ENCODE measurements around the gene SIRT7. TPM values are rescaled to one million over a fixed set of nuclear protein-coding genes. Genes with fewer than 3 reads are reported as not detected.
A peak's percentile ranks its signal among the peaks of the same experiment; 100 is the strongest.

SIRT7 gene
- total RNA-seq, 4 donors from 2014 or later: 0.77 to 87.1 (median 14.6) TPM

DNA sequence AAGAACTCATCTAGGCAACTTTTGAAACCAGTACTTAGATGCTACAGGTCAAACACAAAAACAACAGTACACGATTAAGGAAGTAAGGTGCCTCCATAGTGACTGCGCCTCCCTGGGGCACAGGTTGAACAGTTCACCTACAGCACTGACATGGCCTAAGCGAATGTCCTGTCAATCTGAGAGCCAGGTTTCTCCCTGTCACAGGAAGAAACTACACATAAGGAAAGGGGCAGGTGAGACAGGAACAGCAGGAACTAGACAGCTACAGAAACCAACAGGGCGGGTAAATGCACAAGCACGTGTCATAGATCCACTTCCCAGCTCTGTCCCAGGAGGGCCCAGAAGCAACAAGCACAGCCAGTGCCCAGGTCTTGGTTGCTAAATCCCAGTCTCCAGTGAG lies 38.9 kb downstream of the SIRT7 start:
- Histone ChIP-seq H3K27me3 (no peaks in the 10 kb centered on the region), H3K27ac (no peak overlapping the region), H3K4me3 (no peak overlapping the region), H3K9me3 (no peaks in the 10 kb centered on the region), H3K4me1 (no peaks in the 10 kb centered on the region), H3K36me3 (no peaks in the 10 kb centered on the region)
- intact Hi-C loops (cut with DNase I; ENCODE audit: low total_unique reads): no loop called here
- no peak for DNase-seq
- TF ChIP-seq POLR2A (IDR thresholded peaks at IDR 0.05): no peak

DNA sequence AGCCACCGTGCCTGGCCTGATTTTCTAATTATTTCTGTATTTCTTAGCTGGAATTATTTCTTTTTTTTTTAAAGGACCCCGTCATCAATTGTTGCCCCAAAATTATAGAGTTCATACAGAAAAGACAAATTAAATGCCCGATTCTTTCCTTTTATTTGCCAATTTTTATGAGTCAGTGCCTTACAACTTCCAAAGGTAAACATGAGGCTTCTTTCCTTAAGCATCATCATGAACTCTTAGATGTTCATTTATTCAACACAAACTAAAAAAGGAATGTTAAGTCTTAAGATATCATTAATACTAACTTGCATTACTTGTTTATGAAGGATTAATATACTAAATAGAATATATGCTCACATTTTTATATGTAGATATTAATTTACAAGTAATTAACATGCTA lies 39.7 kb downstream of the SIRT7 start:
- H3K4me1 ChIP-seq: no peaks in the 10 kb centered on the region
- TF ChIP-seq, protein P1, sequence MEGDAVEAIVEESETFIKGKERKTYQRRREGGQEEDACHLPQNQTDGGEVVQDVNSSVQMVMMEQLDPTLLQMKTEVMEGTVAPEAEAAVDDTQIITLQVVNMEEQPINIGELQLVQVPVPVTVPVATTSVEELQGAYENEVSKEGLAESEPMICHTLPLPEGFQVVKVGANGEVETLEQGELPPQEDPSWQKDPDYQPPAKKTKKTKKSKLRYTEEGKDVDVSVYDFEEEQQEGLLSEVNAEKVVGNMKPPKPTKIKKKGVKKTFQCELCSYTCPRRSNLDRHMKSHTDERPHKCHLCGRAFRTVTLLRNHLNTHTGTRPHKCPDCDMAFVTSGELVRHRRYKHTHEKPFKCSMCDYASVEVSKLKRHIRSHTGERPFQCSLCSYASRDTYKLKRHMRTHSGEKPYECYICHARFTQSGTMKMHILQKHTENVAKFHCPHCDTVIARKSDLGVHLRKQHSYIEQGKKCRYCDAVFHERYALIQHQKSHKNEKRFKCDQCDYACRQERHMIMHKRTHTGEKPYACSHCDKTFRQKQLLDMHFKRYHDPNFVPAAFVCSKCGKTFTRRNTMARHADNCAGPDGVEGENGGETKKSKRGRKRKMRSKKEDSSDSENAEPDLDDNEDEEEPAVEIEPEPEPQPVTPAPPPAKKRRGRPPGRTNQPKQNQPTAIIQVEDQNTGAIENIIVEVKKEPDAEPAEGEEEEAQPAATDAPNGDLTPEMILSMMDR (IDR thresholded peaks at IDR 0.05): no peak
- TF ChIP-seq POLR2A (IDR thresholded peaks at IDR 0.05): no peak
- no peak for DNase-seq
- H3K4me3 ChIP-seq: no peak overlapping the region
- no peaks in the 10 kb centered on the region for H3K9me3 ChIP-seq
- no peaks in the 10 kb centered on the region for H3K27me3 ChIP-seq
- no peaks in the 10 kb centered on the region for H3K36me3 ChIP-seq
- intact Hi-C loops (cut with DNase I; ENCODE audit: low total_unique reads): no loop called here
- H3K27ac ChIP-seq: no peak overlapping the region

DNA sequence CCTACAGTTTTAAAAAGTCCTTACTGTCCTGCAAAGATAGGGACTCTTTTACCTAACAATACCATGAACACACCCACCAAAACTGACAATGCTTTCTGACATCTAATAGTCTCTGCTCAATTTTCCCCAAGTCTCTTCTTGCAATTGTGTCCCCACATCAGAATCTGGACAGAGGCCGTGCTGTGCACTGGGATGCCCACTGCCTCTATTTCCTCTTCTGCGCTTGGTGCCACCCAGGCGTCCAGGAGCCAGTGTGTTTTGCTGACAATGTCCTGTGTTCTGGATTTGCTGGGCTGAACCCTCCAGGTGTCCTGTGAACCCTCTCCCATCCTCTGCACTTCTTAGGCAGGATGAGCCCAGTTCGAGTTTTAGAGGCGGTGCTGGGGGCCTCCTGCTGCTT lies 40.4 kb downstream of the SIRT7 start:
- no peaks in the 10 kb centered on the region for H3K27me3 ChIP-seq
- no peak overlapping the region for H3K4me3 ChIP-seq
- no peak overlapping the region for H3K27ac ChIP-seq
- TF ChIP-seq, protein P1 (IDR thresholded peaks at IDR 0.05): no peak
- no peak for TF ChIP-seq POLR2A (IDR thresholded peaks at IDR 0.05)
- intact Hi-C loops (cut with DNase I; ENCODE audit: low total_unique reads): no loop called here
- no peaks in the 10 kb centered on the region for H3K9me3 ChIP-seq
- DNase-seq: no peak
- no peaks in the 10 kb centered on the region for H3K4me1 ChIP-seq
- no peaks in the 10 kb centered on the region for H3K36me3 ChIP-seq

DNA sequence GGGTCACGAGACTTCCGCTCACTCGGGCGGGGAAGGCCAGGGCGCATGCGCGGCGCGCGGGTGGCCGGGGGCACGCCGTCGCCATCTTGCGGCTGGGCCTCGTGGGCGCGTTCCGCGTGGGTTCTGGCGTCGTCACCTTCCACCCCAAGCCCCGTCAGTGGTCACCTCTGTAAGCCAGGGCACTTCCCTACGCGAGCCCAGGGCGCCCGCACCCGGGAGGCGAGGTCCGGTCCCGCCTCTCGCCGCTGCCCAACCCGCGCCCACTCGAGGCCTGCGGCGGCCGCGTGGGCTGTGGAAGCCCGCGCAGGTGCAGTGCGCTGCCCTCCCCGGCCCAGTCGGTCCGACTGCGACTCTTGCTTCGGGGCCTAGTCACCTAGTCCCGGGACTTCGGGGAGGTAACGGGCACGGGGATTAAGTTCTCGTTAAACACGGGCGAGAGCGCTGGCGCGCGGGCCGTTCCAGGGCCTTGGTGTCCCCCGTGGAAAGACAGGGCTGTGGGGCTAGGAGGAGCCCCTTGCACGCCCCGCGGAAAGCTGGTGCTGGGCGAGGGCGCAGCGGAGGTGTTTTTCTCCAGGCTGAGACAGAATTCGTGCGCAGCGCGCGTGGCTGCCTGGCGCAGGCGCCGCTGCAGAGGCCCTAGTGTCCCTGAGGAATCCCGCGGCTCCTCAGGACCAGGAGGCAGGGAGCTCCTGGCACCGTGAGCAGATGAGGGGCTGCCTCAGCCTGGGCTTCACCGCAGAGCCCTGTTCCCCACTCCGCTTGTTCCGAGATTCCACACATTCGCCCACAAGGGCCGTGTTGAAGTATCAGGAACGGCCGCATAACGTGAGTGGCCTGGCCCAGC lies 46.4 kb downstream of the SIRT7 start:
- TF ChIP-seq POLR2A (IDR thresholded peaks at IDR 0.05): peak; percentile 92 to 99
- TF ChIP-seq, protein P1 (IDR thresholded peaks at IDR 0.05): peak in 3 of 4 experiments; percentile 39 to 66 (median 45)
- no peaks in the 10 kb centered on the region for H3K27me3 ChIP-seq
- peaks cover 0 to 26% of the 10 kb centered on the region in 2 donors for H3K4me1 ChIP-seq
- intact Hi-C loops (cut with DNase I; ENCODE audit: low total_unique reads): no loop called here
- peak overlapping the region; percentile 74 to 88 for H3K4me3 ChIP-seq
- no peaks in the 10 kb centered on the region for H3K9me3 ChIP-seq
- peak overlapping the region; percentile 96 to 97 for H3K27ac ChIP-seq
- H3K36me3 ChIP-seq: no peaks in the 10 kb centered on the region
- DNase-seq: peak; percentile 93 to 94

DNA sequence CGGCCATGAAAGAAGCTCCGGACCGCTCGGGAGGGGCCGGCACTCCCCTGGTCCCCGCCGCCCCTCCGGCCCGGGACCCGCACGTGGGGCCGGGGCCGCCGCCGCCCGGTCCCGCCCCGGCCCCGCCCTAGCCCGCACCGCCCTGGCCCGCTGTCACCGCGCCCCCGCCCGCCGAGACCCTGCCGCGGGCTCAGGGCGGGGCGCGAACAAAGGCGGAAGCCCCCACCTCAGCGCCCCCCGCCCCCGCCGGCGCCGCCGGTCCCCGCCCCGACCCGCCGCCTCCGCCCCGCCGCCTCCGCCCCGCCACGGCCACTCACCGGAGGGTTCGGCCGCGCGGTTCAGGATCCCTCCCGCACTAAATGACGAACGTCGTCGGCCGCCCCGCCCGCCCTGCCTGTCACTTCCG lies 47.0 kb downstream of the SIRT7 start, which contains the start of gene ARHGDIA:
ARHGDIA (minus strand) TSS at position 357 of the 406 bp plus-strand sequence. CDS start 1,407 bp downstream, outside the sequence.
- Histone ChIP-seq H3K4me3 (peak within 1 kb of the TSS; percentile 74 to 88), H3K27ac (peak within 1 kb of the TSS; percentile 96 to 97), H3K27me3 (no peaks in the 10 kb centered on the region), H3K36me3 (no peaks in the 10 kb centered on the region), H3K9me3 (no peaks in the 10 kb centered on the region), H3K4me1 (peaks cover 0 to 32% of the 10 kb centered on the region in 2 donors)
- DNase-seq: no peak
- TF ChIP-seq, protein P1 (IDR thresholded peaks at IDR 0.05): no peak
- no peak for TF ChIP-seq POLR2A (IDR thresholded peaks at IDR 0.05)
- intact Hi-C loops (cut with DNase I; ENCODE audit: low total_unique reads): no loop called here
